ENCODE results near the gene DHRS3. TPM values are rescaled to one million over a fixed set of nuclear protein-coding genes. Genes with fewer than 3 reads are reported as not detected.

Gene DHRS3
- total RNA-seq, 1 donor from 2014 or later, result 60.5 TPM

DNA sequence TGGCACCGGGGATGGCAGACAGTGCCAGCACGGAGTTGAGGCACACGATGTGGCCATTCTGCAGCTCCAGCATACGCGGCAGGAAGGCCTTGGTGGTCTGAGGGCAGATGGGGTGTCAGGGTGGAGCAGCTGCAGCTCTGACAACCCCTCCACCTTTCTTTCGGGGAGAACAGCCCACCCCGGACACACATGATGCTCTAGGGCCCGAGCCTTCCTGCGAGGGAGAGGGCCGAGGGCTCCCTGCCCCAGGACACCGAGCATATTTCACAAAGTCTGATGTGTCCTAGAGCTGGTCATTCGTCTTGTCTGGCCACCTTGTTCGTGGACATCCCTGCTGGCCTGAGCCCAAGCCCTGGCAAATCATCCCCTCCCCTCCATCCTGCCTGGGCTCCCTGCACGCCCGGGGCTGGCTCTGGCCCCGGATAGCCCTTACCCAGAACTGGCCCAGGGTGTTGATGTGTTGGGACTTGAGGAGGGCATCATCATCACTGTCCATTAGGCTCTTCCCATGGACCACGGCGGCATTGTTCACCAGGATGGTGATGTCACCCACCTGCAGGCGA, 39.1 kb downstream of the DHRS3 start:
- TF ChIP-seq, protein P1, sequence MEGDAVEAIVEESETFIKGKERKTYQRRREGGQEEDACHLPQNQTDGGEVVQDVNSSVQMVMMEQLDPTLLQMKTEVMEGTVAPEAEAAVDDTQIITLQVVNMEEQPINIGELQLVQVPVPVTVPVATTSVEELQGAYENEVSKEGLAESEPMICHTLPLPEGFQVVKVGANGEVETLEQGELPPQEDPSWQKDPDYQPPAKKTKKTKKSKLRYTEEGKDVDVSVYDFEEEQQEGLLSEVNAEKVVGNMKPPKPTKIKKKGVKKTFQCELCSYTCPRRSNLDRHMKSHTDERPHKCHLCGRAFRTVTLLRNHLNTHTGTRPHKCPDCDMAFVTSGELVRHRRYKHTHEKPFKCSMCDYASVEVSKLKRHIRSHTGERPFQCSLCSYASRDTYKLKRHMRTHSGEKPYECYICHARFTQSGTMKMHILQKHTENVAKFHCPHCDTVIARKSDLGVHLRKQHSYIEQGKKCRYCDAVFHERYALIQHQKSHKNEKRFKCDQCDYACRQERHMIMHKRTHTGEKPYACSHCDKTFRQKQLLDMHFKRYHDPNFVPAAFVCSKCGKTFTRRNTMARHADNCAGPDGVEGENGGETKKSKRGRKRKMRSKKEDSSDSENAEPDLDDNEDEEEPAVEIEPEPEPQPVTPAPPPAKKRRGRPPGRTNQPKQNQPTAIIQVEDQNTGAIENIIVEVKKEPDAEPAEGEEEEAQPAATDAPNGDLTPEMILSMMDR (conservative IDR thresholded peaks at IDR 0.05; ENCODE audit: low read depth, low read length), result no peak

GRCh38 chr1:12577020-12577419, 41.0 kb downstream of the DHRS3 start:
- TF ChIP-seq, protein P1 (conservative IDR thresholded peaks at IDR 0.05; ENCODE audit: low read depth, low read length), result no peak
- no peak overlapping the region for H3K4me3 ChIP-seq (ENCODE audit: low read depth, low read length)
- no peak for DNase-seq (ENCODE audit: low read depth)

More for the DNA sequence above, 39.1 kb downstream of the DHRS3 start:
- no peak overlapping the region for H3K4me3 ChIP-seq (ENCODE audit: low read depth, low read length)
- no peak for DNase-seq (ENCODE audit: low read depth)

DNA sequence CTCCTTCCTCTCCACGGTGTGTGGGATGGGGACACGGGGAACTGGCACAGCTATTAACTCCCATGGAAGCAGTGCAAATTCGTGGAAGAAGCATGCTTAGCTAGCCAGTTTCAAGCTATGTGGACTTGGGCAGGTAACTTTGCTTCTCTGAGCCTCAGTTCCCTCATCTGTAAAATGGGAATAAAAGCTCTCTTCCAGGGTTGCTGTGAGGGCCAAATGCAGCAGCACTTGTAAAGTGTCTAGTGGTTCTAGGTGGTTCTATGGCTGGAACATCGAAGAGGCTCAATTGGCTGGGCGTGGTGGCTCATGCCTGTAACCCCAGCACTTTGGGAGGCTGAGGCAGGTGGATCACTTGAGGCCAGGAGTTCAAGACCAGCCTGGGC, 43.3 kb downstream of the DHRS3 start:
- no peak for DNase-seq (ENCODE audit: low read depth)
- TF ChIP-seq, protein P1 (conservative IDR thresholded peaks at IDR 0.05; ENCODE audit: low read depth, low read length), result no peak
- H3K4me3 ChIP-seq (ENCODE audit: low read depth, low read length), result no peak overlapping the region

DNA sequence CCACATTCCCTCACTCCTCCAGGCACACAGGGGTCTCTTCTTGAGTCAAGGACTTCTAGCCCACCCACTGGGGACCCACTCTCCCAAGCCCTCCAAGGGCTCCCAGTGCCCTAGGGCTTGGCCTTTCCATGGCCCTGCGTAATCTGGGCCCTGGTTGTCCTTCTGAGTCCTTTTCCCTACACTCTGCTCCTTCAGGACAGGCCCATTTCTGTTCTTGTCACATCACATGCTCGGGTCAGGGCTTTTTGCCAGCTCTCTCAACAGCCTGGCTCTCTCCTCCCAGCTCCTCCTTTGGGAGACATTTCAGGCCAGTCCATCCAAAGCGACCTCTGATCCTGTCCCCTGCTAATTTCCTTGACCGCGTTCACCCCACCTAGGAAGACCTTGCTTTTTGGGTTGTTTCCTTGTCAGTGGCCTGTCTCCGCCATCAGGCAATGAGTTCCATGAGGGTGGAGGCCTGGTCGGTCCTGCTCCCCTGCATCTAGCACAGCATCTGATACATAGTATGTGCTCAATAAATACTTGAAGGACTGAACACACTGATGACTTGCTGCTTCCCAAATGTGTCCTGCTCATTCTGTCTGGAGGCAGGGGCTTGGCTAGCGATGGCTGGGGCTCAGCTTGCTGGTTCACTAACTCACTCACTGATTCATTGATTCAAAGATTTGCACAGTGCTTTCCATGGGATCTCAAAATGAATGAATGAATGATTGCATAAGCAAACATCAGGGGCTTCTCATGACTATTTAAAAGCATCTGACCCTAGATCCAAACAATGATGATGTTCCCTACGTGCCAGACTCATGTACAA, 44.8 kb downstream of the DHRS3 start:
- no peak for DNase-seq (ENCODE audit: low read depth)
- TF ChIP-seq, protein P1 (conservative IDR thresholded peaks at IDR 0.05; ENCODE audit: low read depth, low read length), result no peak
- H3K4me3 ChIP-seq (ENCODE audit: low read depth, low read length), result no peak overlapping the region

DNA sequence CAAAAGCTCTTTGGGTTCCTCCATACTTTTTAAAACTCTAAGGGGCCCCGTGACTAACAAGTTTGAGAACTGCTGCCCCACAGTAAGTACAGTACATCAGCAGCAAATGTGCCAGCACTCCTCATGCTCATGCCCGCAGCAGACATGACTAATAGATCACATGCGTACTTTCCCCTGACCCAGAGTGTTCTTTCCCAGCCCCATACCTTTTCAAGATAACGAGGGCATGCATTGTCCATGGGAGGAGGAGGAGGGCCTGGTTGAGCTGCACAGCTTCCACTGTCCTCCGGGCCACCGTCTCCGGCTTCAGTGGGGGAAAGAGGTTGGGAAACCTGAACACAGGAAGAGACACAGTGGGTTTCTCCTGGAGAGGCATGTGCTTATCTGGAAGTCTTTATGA, 45.5 kb downstream of the DHRS3 start:
- TF ChIP-seq, protein P1 (conservative IDR thresholded peaks at IDR 0.05; ENCODE audit: low read depth, low read length), result no peak
- DNase-seq (ENCODE audit: low read depth), result no peak
- H3K4me3 ChIP-seq (ENCODE audit: low read depth, low read length), result no peak overlapping the region

- no peak overlapping the region for H3K4me3 ChIP-seq (ENCODE audit: low read depth, low read length)
- TF ChIP-seq, protein P1 (conservative IDR thresholded peaks at IDR 0.05; ENCODE audit: low read depth, low read length), result no peak
- no peak for DNase-seq (ENCODE audit: low read depth)
Observed at GRCh38 chr1:12570291-12570690, 47.7 kb downstream of the DHRS3 start.

Data from epithelial cell of proximal tubule (primary cell).